ENCODE results near the gene EEF1E1.
A peak's percentile ranks its signal among the peaks of the same experiment; 100 is the strongest.

DNA sequence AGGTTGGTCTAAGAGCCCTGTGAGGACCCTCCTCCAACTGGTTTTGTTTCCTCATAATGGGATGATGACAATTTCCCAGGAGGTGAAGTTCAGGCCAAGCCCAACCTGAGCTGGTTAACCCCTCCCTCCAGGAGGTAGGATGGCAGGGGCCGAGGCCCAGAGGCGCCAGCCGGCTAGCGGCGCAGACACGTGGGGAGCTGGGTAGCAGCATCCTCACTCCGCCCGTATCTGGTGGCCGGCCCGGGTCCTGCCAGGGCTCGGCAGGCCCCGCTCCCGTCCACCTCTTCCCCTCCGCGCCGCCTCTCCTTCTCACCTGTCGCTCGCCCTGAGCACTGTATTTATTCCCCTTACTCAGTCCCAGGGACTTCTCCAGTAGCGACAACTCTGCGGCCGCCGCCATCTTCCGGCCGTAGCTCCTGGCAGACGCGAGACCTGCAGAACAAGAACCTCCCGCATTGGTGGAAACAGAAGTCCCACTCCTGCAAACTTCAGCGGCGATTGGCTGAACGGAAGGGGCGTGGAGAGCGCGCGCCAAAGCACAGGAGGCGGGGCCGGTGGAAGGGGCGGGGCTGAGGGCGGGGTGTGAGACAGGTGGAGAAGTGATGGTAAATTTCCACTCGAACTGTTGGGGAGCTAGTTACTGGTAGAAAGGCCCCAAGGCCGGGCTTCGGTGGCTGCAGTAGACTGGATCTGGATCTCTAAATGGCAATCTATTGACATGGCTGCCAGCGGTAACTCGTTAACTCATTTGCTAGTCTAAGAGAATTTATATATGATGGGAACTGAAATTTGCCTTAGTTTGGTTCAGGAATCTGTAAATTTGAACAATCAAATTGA, at the start of gene EEF1E1:
- TF ChIP-seq, protein P1, sequence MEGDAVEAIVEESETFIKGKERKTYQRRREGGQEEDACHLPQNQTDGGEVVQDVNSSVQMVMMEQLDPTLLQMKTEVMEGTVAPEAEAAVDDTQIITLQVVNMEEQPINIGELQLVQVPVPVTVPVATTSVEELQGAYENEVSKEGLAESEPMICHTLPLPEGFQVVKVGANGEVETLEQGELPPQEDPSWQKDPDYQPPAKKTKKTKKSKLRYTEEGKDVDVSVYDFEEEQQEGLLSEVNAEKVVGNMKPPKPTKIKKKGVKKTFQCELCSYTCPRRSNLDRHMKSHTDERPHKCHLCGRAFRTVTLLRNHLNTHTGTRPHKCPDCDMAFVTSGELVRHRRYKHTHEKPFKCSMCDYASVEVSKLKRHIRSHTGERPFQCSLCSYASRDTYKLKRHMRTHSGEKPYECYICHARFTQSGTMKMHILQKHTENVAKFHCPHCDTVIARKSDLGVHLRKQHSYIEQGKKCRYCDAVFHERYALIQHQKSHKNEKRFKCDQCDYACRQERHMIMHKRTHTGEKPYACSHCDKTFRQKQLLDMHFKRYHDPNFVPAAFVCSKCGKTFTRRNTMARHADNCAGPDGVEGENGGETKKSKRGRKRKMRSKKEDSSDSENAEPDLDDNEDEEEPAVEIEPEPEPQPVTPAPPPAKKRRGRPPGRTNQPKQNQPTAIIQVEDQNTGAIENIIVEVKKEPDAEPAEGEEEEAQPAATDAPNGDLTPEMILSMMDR (IDR thresholded peaks at IDR 0.05) = peak in 1 of 5 experiments; percentile 16
- TF ChIP-seq EP300 (IDR thresholded peaks at IDR 0.05) (peak in 1 of 2 donors; percentile 69), POLR2A (IDR thresholded peaks at IDR 0.05) (peak in 1 of 2 donors; percentile 38)

Measured in tibial nerve (tissue), 4 donors.